NCI-H2227 (cell line): ENCODE data around the gene PRSS35.
"Not testable (repeated sequence)": the region's sequence is repeated elsewhere in the genome, so short reads cannot be mapped to it uniquely, and the experiment has no call there.

ENCODE experiments used
- DNase-seq: peaks from one replicate; lab custom pipeline; 2025; ENCODE audit not compliant: unreplicated experiment; lab: John Stamatoyannopoulos, UW

PRSS35 gene

DNA sequence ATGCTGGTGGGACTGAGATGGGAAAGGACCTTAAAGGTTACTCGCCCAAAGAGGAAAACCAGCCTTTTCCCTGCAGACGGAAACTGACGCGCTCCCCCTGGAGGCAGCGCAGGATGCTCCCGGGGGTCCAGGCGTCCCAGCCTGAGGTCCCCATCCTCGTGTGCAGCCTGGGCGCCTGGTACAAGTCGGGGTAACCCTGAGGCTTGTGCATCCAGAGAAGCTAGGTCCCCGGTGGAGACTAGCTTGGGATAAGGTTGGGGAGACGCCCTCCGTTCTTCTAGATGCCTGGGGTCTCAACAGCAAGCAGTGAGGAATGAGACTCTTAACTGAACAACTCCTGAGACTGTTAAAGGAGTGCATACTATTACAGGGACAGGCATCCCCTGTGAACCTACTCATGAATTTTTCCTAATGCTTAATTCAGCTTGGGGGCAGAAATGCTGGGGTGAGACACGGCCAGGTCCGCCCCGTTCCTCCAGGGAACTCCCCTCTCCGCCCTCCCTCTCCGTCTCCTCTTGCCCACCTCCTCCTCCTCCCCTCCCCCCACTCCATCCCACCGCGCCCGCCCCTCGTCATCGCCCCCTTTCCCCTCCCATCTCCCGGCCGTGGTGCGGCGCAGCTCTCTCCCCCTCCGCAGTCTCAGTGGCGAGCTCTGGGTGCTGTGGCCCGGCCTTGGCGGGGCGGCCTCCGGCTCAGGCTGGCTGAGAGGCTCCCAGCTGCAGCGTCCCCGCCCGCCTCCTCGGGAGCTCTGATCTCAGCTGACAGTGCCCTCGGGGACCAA lies at the start of gene PRSS35:
Gene PRSS35, plus strand, starts transcription at position 634 of the 781 bp plus-strand sequence. CDS start 10,908 bp downstream, outside the sequence.
- peak; percentile 66 for DNase-seq

- no peak for DNase-seq
These were observed 48.4 kb upstream of the PRSS35 start for GRCh38 chr6:83463886-83464285.

DNA sequence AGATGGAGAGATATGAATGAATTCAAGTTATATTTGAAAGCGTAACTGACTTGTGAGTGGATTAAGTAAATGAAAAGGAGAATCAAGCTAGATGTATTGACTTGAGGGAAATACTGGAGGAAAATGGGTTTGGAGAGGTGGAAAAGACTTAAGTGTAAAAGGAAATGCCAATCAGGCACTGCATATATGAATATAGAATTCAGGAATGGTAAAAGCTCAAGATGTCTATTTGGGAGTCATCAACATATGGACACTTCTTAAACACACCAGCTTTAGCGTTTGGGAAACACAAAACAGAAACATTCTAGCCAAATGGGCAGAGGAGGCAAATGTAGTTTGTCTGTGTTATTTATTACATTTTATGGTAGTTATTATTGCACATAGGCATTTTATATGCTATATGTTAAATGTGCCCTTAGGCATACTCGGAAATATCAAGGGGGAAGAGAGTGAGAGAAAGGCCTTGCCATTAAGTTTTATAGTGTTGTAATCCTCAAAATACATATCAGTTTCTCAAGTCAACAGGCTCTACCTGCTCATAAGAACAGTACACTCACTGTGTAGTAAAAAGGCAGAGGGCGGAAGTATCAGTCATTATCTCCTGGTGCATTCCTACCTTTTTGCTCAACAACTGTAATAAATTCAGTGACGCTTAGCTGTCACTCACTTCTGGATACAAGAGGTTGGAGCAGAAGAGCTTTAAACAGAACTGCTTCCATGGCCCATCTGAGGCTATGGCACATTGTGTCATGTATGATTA lies 47.8 kb upstream of the PRSS35 start:
- DNase-seq, result no peak

DNA sequence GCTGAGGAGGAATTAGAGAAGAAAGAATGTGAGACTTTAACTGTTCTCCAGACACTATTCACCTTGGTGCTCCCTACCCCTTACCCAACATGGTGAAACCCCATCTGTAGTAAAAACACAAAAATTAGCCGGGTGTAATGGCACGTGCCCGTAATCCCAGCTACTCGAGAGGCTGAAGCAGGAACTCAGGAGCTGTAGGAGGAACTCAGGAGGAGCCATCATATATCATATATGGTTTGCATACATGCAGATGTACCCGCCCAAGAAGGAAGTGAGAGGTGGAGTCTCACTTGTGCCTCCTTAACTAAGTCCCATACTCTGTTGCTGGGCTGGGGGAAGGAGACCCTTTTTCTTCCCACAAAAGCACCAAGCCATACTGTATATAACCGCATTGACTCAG lies 46.0 kb upstream of the PRSS35 start:
- DNase-seq, result no peak

DNA sequence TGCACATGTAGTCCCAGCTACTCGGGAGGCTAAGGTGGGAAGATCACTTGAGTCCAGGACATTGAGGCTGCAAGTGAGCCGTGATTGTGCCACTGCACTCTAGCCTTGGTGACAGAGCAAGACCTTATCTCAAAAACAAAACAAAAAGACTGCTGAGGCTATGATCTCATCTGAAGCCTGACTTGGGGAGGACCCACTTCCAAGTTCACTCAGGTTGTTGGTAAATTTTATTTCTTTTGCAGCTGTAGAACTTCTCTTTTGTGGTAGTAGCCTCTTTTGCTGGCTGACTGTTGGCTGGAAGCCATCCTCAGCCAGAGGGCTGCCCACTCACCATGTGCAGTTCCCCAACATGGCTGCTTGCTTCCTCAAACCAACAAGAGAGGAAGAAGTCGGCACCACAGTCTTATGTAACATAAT lies 44.7 kb upstream of the PRSS35 start:
- no peak for DNase-seq

DNA sequence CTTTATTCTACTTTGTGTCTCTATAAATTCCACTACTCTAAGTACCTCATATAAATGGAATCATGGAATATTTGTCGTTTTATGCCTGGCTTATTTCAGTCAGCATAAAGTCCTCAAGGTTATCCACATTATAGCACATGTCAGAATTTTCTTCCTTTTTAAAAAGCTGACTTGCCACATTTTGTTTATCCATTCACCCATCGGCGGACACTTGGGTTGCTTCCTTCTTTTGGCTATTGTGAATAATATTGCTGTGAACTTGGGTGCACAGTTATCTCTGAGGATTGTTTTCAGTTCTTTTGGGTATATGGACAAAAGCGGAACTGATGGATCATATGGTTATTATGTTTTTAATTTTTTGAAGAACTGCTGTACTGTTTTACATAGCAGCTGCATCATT lies 42.3 kb upstream of the PRSS35 start:
- DNase-seq, result no peak

DNA sequence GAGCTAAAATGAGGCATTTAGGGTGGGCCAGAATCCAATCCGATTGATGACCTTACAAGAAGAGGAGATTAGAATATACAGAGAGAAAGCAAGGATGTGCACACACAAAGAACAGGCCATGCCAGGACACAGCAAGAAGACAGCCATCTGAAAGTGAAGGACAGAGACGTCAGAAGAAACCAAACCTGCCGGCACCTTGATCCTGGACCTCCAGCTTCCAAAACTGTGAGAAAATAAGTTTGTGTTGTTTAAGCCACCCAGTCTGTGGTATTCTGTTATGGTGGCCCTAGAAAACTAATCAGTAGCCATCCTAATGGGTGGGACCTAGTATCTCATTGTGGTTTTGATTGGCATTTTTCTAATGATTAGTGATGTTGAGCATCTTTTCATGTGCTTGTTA lies 41.7 kb upstream of the PRSS35 start:
- no peak for DNase-seq

GRCh38 chr6:83472767-83473166 lies 39.6 kb upstream of the PRSS35 start:
- no peak for DNase-seq

GRCh38 chr6:83474309-83474708 lies 38.0 kb upstream of the PRSS35 start:
- no peak for DNase-seq

DNA sequence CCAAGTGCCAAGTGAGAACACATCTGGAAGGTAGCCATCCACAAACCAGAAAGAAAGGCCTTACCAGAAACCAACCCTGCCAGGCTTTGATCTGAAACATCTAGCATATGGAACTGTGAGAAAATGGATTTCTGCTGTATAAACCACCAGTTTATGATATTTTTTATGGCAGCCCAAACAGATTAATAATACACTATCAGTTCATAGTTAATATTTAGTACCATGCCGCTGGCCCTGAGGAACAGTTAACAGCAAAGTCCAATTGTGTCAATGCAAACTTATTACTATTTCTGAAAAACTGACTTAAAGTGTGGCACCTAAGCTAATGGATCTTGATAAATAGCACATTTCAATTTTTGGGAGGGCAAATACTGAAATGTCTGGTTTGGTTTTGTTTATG lies 35.4 kb upstream of the PRSS35 start:
- no peak for DNase-seq

DNA sequence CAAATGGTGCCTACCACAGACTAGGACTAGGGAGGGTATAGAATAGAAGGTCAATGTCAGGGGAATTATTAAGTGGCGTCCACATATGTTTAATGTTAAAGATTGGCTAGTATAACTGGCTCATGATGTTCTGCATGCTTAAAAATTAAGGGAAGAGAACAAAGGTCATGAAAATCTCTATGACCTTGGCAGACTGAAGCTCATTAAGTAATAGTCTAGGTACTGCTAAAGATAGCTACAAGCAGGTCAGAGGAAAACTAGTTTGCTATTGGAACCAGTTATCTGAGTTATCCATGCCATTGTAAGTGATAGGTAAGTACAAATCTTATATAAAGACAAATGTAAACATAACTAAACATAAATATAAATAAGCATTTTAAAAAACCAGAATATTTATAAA lies 32.9 kb upstream of the PRSS35 start:
- no peak for DNase-seq

DNA sequence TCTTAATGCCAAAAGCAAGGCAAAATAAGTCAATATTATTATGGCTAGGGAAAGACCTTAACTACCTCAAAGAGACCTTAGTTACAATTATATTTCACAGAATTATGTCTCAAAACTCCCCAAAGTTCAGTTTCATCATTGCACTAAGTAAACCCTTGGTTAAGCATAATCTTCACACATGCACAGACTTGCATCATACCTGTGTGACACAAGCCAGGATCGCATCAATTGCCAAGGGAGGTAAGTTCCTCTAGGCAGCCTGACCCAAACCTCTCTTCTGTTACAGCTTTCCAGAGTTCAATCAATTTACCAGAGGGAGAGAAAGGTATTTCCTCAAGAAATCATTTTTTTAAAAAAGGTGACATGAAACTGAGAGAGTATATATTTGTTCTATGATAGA lies 31.9 kb upstream of the PRSS35 start:
- no peak for DNase-seq

- DNase-seq, result not testable (repeated sequence)
These were observed 30.4 kb upstream of the PRSS35 start for GRCh38 chr6:83481938-83482337.

- no peak for DNase-seq
These were observed 23.9 kb upstream of the PRSS35 start for GRCh38 chr6:83488448-83488847.

DNA sequence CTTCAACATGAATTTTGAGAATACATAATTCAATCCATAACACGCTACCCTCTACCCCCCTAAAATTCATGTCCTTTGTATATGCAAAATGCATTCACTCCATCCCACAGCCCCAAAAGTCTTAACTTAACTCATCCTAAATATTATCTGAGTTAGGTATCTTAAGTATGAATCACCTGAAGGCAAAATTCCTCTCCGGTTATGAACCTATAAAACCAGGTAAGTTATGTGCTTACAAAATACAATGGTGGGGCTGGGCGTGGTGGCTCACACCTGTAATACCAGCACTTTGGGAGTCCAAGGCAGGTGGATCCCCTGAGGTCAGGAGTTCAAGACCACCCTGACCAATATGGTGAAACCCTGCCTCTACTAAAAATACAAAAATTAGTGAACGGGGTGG lies 23.5 kb upstream of the PRSS35 start:
- DNase-seq, result no peak

DNA sequence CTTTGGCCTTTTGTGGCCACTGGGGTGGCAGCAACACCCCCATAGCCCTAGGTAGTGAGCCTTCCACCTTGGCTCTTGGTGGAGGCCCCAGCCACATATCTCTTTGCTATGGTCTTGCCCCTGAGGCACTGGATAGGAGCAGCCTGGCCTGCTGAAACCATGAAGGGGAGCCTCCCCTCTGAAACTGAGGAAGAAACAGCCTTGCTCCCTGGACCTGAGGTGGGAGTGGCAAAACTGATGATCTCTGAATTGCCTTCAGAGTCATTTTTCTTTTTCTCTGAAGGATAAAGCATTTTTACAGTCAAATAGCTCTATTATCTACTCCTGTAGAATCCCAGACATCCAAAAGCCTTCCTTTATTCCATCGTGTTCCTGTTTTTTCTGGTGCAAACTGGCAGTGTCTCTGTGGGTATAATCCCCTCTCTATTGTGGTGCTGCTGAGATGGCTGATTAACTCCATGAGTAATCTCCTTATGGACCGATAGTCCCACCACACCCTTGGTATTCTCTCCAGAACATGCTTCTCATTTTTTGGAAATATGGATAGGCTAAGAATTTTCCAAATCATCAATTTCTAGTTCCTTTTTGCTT lies 22.0 kb upstream of the PRSS35 start:
- DNase-seq, result no peak

- no peak for DNase-seq
These were observed 7.0 kb upstream of the PRSS35 start for GRCh38 chr6:83505356-83505755.

DNA sequence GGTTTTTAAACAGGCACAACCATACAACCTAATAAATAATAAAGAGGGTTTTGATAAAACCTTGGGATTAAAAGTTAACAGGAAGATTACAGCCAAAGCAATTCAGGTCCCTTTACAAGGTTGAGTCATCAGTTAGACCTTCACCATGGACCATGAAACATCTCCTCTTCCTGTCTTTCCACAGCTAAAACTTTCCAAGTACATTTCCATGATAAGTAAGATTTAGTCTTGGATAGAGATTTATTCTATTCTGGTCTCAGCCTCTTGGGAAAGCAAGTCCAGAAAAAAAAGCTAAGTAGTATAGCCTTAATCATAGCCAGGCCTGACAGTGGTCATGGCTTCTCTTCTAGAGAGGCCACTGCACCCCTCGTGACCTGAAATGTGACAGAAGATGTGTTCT lies 2.9 kb upstream of the PRSS35 start:
- DNase-seq, result no peak

DNA sequence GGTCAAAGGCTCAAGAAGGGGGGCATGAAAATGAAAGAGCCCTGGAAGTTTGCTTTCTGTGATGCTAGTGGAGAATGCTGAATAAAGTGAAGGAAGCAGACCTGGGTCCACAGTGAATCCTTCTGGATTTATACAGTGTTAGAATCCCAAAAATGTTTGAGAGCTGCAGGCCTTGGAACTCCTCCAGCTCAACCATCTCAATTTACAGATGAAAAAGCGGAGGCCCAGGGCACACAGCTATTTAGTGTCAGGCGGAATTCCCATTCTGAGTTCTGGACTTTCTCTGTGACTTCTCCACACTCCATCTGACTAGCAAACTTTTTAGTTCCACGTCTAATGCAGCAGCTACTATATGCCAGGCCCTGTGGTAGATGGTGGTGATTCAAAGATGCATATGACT lies 1.5 kb upstream of the PRSS35 start:
- DNase-seq, result no peak

DNA sequence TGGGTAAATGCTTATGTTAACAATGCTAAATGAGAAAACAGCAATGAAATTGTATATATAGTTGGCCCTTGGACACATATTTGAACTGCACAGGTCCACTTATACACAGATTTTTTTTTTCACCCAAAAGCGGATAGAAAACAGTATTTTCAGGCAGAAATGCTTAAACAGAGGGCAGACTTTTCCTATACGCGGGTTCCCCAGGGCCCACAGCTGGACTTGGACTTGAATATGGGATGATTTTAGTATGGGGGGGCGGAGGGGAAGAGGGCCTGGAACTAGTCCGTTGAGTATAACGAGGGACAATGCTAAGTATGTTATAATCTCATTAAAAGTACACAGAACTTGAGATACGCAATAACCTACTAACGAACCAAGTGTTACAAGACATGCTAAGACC lies 1.1 kb upstream of the PRSS35 start:
- no peak for DNase-seq

GRCh38 chr6:83514466-83514865 lies 2.1 kb downstream of the PRSS35 start:
- DNase-seq, result no peak

- DNase-seq, result peak; percentile 60
These were observed 2.6 kb downstream of the PRSS35 start for GRCh38 chr6:83514866-83515466.
